ENCODE data around the gene ZBTB8A.
"Not testable (repeated sequence)": the region's sequence is repeated elsewhere in the genome, so short reads cannot be mapped to it uniquely, and the experiment has no call there.

The ZBTB8A gene

GRCh38 chr1:32539584-32540571, 651 bp downstream of the ZBTB8A start:
- DNase-seq, result peak; percentile 7

- DNase-seq, result no peak
Observed at GRCh38 chr1:32540605-32541004, 1.4 kb downstream of the ZBTB8A start.

DNA sequence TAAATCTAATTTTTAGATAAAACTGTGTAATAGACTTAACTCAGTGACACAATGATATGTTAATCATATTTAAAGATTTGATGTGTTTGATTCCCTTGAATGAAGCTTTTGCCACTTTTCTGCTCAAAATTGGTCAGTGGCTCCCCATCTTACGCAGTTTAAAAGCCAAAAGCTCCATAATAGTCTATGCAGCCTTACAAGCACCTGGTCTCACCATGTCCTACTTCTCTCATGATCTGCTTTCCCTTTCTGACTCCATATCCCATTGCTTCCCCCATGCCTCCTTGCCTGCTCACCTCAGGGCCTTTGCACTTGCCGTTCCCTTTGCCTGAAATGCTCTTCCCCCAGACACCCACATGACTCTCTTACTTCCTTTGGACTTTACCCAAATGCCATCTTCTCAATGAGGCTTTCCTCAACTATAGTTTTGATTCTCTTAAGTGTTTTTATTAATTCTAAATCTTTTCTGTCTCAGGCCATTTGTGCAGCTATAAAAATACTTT, 1.9 kb downstream of the ZBTB8A start:
- DNase-seq, result no peak

GRCh38 chr1:32546611-32547010, 7.4 kb downstream of the ZBTB8A start:
- no peak for DNase-seq

DNA sequence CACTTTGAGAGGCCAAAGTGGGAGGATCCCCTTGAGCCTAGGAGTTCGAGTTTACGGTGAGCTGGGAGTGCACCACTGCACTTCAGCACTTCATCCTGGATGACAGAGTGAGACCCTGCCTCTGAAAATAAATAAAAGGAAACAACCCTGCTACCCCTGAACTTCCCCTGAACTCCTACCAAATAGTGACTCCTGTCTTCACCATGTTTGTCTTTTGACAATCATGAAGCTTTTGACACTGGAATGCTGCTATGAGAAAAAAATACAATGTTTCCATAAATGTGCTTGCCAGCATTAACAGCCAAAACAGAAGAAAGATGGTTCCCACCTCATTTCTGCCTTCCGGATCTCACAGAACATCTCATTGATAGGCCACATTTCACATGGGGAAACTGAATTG, 10.4 kb downstream of the ZBTB8A start:
- DNase-seq, result no peak

DNA sequence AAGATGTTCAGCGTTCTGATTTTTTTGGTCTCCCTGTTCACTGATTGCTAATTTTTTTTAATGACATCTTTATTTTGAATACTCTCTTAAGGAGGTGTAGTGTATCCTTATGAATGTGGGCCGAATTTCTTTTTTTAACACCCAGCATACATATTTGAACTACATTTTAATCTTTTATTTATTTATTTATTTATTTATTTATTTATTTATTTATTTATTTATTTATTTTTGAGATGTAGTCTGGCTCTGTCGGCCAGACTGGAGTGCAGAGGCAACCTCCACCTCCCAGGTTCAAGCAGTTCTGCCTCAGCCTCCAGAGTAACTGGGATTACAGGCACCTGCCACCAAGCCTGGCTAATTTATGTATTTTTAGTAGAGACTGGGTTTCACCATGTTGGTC, 15.1 kb downstream of the ZBTB8A start:
- DNase-seq, result no peak

- not testable (repeated sequence) for DNase-seq
Observed at GRCh38 chr1:32557035-32557434, 17.8 kb downstream of the ZBTB8A start.

- DNase-seq, result no peak
Observed at GRCh38 chr1:32557812-32558211, 18.6 kb downstream of the ZBTB8A start.

DNA sequence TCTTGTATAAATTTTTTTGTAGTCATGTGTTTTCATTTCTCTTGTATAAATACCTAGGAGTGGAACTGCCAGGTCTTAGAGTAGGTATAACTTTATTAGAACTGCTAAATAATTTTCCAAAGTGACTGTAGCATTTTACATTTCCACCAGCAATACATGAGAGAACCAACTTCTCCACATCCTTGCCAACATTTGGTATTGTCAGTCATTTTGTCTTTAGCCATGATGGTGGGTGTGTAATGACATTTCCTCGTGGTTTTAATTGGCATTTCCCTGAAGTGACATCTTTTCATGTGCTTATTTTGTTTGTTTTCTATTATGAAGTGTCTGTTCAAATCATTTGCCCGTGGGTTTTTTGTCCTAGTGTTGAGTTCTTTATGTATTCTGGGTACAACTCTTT, 29.7 kb downstream of the ZBTB8A start:
- no peak for DNase-seq

- DNase-seq, result no peak
Observed at GRCh38 chr1:32580348-32581017, 41.3 kb downstream of the ZBTB8A start.

GRCh38 chr1:32592943-32593342, 53.7 kb downstream of the ZBTB8A start:
- DNase-seq, result no peak

GRCh38 chr1:32600034-32600433, 60.8 kb downstream of the ZBTB8A start:
- no peak for DNase-seq

- DNase-seq, result no peak
Observed at GRCh38 chr1:32605711-32606424, 66.6 kb downstream of the ZBTB8A start.

DNA sequence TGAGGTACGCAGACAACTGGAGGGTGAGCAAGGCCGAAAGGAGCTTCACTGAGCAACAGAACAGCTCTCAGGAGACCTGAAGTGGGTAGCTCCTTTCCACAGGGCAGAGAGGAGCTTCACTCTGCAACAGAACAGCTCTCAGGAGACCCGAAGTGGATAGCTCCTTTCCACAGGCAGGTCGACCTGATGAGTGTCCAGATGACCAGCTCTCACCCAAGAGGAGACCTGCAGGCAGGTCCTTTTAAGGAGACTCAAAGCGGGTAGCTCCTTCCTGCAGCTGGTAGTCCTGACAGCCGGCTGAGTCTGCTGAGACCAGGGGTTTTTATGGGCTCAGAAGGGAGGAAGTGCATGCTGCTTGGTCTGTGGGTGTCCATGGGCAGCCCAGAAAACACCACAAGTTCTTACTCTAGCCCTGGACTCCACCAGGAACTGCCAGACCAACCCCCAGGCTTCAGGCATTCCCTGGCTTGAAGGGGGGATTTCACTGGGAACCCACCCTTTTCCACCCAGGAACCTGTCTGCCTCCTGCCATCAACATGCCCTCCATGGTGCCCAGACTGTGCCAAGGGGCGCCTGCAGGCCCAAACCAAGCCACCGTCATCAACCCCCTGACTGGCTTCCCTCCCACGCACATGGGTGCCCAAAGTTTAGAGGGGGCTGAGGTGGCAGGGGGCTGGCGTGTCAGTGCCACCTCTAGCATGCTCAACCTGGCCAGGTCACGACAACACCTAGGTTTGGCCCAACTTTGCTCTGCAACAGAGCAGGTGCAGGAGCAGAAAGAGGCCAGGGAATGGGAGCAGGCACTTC, 67.5 kb downstream of the ZBTB8A start:
- DNase-seq, result no peak

- no peak for DNase-seq
Observed at GRCh38 chr1:32609180-32609579, 70.0 kb downstream of the ZBTB8A start.

DNA sequence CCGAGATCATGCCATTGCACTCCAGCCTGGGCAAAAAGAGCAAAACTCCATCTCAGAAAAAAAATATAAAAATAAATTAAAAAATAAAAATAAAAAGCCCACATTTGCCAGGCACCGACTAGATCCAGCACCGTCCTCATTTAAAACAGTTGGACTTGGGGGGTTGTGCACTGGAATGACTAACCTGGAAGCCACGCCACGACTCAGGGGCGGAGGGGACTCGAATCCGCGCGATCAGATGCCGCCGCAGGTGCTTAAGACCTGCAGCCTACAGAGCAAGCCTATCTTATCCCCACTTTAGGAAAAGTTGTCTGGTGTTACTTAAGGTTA, 72.6 kb downstream of the ZBTB8A start:
- no peak for DNase-seq

- DNase-seq, result peak; percentile 42
Observed at GRCh38 chr1:32612189-32612881, 73.1 kb downstream of the ZBTB8A start.

- no peak for DNase-seq
Observed at GRCh38 chr1:32613472-32613871, 74.2 kb downstream of the ZBTB8A start.

GRCh38 chr1:32618673-32619221, 79.5 kb downstream of the ZBTB8A start:
- no peak for DNase-seq

DNA sequence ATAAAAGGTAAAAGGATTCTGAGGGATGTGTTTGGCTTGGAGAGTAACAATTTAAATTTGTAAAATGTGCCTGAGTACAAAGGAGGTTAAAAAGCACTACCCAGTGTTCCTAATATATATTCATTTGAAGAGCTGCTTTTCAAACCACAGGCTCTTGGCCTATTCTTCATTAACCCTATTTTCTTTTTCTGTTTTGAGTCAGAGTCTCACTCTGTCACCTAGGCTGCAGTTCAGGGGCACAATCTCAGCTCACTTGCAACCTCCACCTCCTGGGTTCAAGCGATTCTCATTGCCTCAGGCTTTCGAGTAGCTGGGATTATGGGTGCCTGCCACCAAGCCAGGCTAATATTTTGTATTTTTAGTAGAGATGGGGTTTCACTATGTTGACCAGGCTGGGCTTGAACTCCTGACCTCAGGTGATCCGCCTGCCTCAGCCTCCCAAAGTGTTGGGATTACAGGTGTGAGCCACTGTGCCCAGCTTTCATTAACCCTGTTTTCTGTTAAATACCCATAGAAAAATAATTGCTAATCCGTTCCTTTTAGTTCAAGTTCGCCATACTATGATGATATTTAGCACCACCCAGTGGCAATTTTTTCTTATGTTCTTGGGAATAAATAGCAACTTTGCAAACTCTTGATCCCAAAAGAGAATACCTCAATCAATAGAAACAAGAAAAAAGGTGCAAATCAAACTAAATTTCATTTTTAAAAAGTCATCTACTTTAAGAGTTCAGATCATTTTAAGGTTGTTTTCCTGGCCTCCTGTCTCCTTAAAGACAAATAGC, 80.7 kb downstream of the ZBTB8A start:
- no peak for DNase-seq

DNA sequence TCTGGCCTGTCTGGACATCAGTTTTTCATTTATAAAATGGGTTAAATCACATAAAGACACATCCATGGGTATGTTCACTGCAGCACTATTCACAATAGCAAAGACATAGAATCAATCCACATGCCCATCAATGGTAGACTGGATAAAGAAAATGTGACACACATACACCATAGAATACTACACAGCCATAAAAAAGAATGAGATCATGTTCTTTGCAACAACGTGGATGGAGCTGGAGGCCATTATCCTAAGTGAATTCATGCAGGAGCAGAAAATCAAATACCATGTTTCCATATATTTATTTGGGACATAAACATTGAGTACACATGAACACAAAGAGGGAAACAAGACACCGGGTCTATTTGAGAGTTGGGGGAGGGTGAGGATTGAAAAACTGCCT, 83.0 kb downstream of the ZBTB8A start:
- DNase-seq, result no peak
